Neuronal stem cell (in vitro differentiated cells): Measurements from ENCODE around the gene KRTAP4-5.

Source experiments
- DNase-seq: peaks from one replicate; pipeline ENCODE4 v3.0.0-alpha.2; 2013; ENCODE audit warnings: low spot score
- H2AFZ ChIP-seq: one replicate; pipeline ENCODE4 v1.6.1; 2013; ENCODE audit warnings: mild to moderate bottlenecking, low read length, inconsistent platforms
- H2AK5ac ChIP-seq: 2 replicates; pipeline ENCODE4 v1.6.1; 2013; ENCODE audit warnings: low read depth, mild to moderate bottlenecking, inconsistent platforms, low read length, moderate library complexity, mixed read lengths
- H2BK120ac ChIP-seq: 2 replicates; pipeline ENCODE4 v1.6.1; 2013; ENCODE audit warnings: low read depth, mild to moderate bottlenecking, inconsistent platforms, low read length, moderate library complexity, mixed read lengths
- H2BK12ac ChIP-seq: one replicate; pipeline ENCODE4 v1.6.1; 2013; ENCODE audit warnings: low read length, inconsistent platforms
- H2BK15ac ChIP-seq: 2 replicates; pipeline ENCODE4 v1.6.1; 2013; ENCODE audit warnings: mild to moderate bottlenecking, low read length, inconsistent platforms, mixed read lengths
- H2BK5ac ChIP-seq: one replicate; pipeline ENCODE4 v1.6.1; 2013; ENCODE audit warnings: inconsistent platforms, mild to moderate bottlenecking, low read length, moderate library complexity
- H3K14ac ChIP-seq: one replicate; pipeline ENCODE4 v1.6.1; 2013; ENCODE audit warnings: low read length, inconsistent platforms
- H3K18ac ChIP-seq: 2 replicates; pipeline ENCODE4 v1.6.1; 2013; ENCODE audit warnings: low read length, inconsistent platforms
- H3K23ac ChIP-seq: 2 replicates; pipeline ENCODE4 v1.6.1; 2013; ENCODE audit warnings: low read depth, mild to moderate bottlenecking, mixed read lengths, low read length, inconsistent platforms; ENCODE audit not compliant: poor library complexity
- H3K27ac ChIP-seq: replicated peaks from 3 replicates; pipeline ENCODE4 v1.5.1; 2013; ENCODE audit warnings: low read length, inconsistent platforms
- H3K27me3 ChIP-seq, 3 experiments: 2 replicates each; pipeline ENCODE4 v1.6.1; 2013; ENCODE audit warnings: low read length in 3 of 3, mild to moderate bottlenecking in 2 of 3, inconsistent platforms in 1 of 3, low read depth in 1 of 3, mixed read lengths in 1 of 3, moderate library complexity in 1 of 3; ENCODE audit not compliant: control insufficient read depth in 3 of 3, insufficient read depth in 3 of 3
- H3K36me3 ChIP-seq, 2 donors: replicated peaks in 1 of 2; 2 replicates each; pipeline ENCODE4 v1.6.1; 2013; ENCODE audit warnings: low read length in 2 of 2; ENCODE audit not compliant: control insufficient read depth in 2 of 2, insufficient read depth in 2 of 2
- H3K4ac ChIP-seq: 2 replicates; pipeline ENCODE4 v1.6.1; 2013; ENCODE audit warnings: inconsistent platforms, mild to moderate bottlenecking, low read length, moderate library complexity
- H3K4me1 ChIP-seq, 2 donors: 1 replicate in 1 of 2; 2 replicates in 1 of 2; pipeline ENCODE4 v1.6.1; 2013; ENCODE audit warnings: low read length in 2 of 2, low read depth in 1 of 2; ENCODE audit not compliant: control insufficient read depth in 2 of 2, insufficient read depth in 1 of 2
- H3K4me2 ChIP-seq: one replicate; pipeline ENCODE4 v1.6.1; 2013; ENCODE audit warnings: mild to moderate bottlenecking, low read length, inconsistent platforms; ENCODE audit not compliant: insufficient read depth, poor library complexity, severe bottlenecking
- H3K4me3 ChIP-seq, 2 donors: 2 replicates each; pipeline ENCODE4 v1.5.1; 2013; ENCODE audit warnings: low read length in 2 of 2, mild to moderate bottlenecking in 2 of 2, inconsistent platforms in 1 of 2, moderate library complexity in 1 of 2
- H3K79me1 ChIP-seq: one replicate; pipeline ENCODE4 v1.6.1; 2013; ENCODE audit warnings: low read depth, mild to moderate bottlenecking, inconsistent platforms, low read length, moderate library complexity
- H3K9ac ChIP-seq: one replicate; pipeline ENCODE4 v1.6.1; 2013; ENCODE audit warnings: mild to moderate bottlenecking, low read depth, low read length, inconsistent platforms; ENCODE audit not compliant: poor library complexity
- H3K9me3 ChIP-seq, 2 donors: replicated peaks in 1 of 2; 2 replicates each; pipeline versions ENCODE3 to v1.6.1; 2013; ENCODE audit warnings: low read length in 2 of 2, mild to moderate bottlenecking in 2 of 2, inconsistent platforms in 1 of 2, low read depth in 1 of 2, mixed read lengths in 1 of 2, moderate library complexity in 1 of 2; ENCODE audit not compliant: control insufficient read depth in 2 of 2, insufficient read depth in 1 of 2
- H4K8ac ChIP-seq: one replicate; pipeline ENCODE4 v1.6.1; 2013; ENCODE audit warnings: low read depth, mild to moderate bottlenecking, inconsistent platforms, low read length, moderate library complexity
- H4K91ac ChIP-seq: one replicate; pipeline ENCODE4 v1.6.1; 2013; ENCODE audit warnings: low read length, low read depth, mild to moderate bottlenecking, inconsistent platforms; ENCODE audit not compliant: poor library complexity
- WGBS, 2 donors: extraction: QIAGEN DNeasy Blood & Tissue Kit; methylation state at CpG; one replicate each; pipeline ENCODE4 v1.1.7; 2013; ENCODE audit warnings: missing lambda C conversion rate in 2 of 2, mixed read lengths in 1 of 2; ENCODE audit not compliant: insufficient read length in 2 of 2, insufficient replicate concordance in 1 of 2; ENCODE audit errors: extremely low coverage in 2 of 2; 5-methylcytosine and 5-hydroxymethylcytosine counted together

KRTAP4-5 gene

GRCh38 chr17:41186872-41187271, 37.2 kb upstream of the KRTAP4-5 start:
- Histone ChIP-seq H2BK15ac (no peak overlapping the region), H2BK12ac (no peak overlapping the region), H3K4ac (no peak overlapping the region), H3K4me3 (no peak overlapping the region), H3K36me3 (no peaks in the 10 kb centered on the region), H2AK5ac (no peak overlapping the region), H3K27ac (no peak overlapping the region), H3K4me1 (peaks cover 0 to 2% of the 10 kb centered on the region in 2 donors), H3K14ac (no peak overlapping the region), H3K4me2 (no peak overlapping the region), H2AFZ (no peak overlapping the region), H4K8ac (no peak overlapping the region), H3K18ac (peak overlapping the region; percentile 52), H2BK120ac (no peak overlapping the region), H4K91ac (no peak overlapping the region), H3K23ac (no peak overlapping the region), H3K9me3 (no peaks in the 10 kb centered on the region), H2BK5ac (no peak overlapping the region), H3K27me3 (no peaks in the 10 kb centered on the region), H3K9ac (no peak overlapping the region), H3K79me1 (no peaks in the 10 kb centered on the region)
- no peak for DNase-seq
- no CpG with 5 or more reads among the region's 2 CpGs for WGBS, 2 donors

GRCh38 chr17:41185001-41185400, 35.4 kb upstream of the KRTAP4-5 start:
- Histone ChIP-seq H3K18ac (no peak overlapping the region), H3K4me3 (no peak overlapping the region), H3K79me1 (no peaks in the 10 kb centered on the region), H2BK15ac (no peak overlapping the region), H3K4me2 (no peak overlapping the region), H2BK5ac (no peak overlapping the region), H2BK12ac (no peak overlapping the region), H2AK5ac (no peak overlapping the region), H3K27me3 (no peaks in the 10 kb centered on the region), H3K14ac (no peak overlapping the region), H3K4me1 (peaks cover 0 to 2% of the 10 kb centered on the region in 2 donors), H3K4ac (no peak overlapping the region), H2AFZ (no peak overlapping the region), H4K91ac (no peak overlapping the region), H3K23ac (no peak overlapping the region), H3K27ac (no peak overlapping the region), H4K8ac (no peak overlapping the region), H3K36me3 (no peaks in the 10 kb centered on the region), H3K9me3 (no peaks in the 10 kb centered on the region), H3K9ac (no peak overlapping the region), H2BK120ac (no peak overlapping the region)
- DNase-seq: no peak
- no CpG with 5 or more reads among the region's 1 CpG for WGBS, 2 donors

GRCh38 chr17:41184480-41184961, 34.9 kb upstream of the KRTAP4-5 start, which contains the start of gene KRTAP4-1:
TSS of gene KRTAP4-1 (minus strand) at chr17:41184911. CDS start at chr17:41184854, 57 bp downstream.
- no peak within 1 kb of the TSS for H4K91ac ChIP-seq
- H3K18ac ChIP-seq: peak within 1 kb of the TSS; percentile 21
- H3K4me3 ChIP-seq: no peak within 1 kb of the TSS
- no peaks in the 10 kb centered on the region for H3K79me1 ChIP-seq
- no peak within 1 kb of the TSS for H2BK15ac ChIP-seq
- no peak within 1 kb of the TSS for H3K23ac ChIP-seq
- no peaks in the 10 kb centered on the region for H3K36me3 ChIP-seq
- no peak within 1 kb of the TSS for H3K4me2 ChIP-seq
- peak within 1 kb of the TSS; percentile 30 for H3K9ac ChIP-seq
- no peak within 1 kb of the TSS for H2AK5ac ChIP-seq
- WGBS, 2 donors: no CpG with 5 or more reads among the region's 9 CpGs
- peaks cover 0 to 2% of the 10 kb centered on the region in 2 donors for H3K4me1 ChIP-seq
- H3K27ac ChIP-seq: no peak within 1 kb of the TSS
- no peak within 1 kb of the TSS for H2BK120ac ChIP-seq
- no peak within 1 kb of the TSS for H3K4ac ChIP-seq
- no peak for DNase-seq
- no peak within 1 kb of the TSS for H3K14ac ChIP-seq
- no peaks in the 10 kb centered on the region for H3K9me3 ChIP-seq
- H2BK12ac ChIP-seq: no peak within 1 kb of the TSS
- H3K27me3 ChIP-seq: no peaks in the 10 kb centered on the region
- no peak within 1 kb of the TSS for H2AFZ ChIP-seq
- no peak within 1 kb of the TSS for H4K8ac ChIP-seq
- no peak within 1 kb of the TSS for H2BK5ac ChIP-seq

GRCh38 chr17:41178843-41179616, 29.4 kb upstream of the KRTAP4-5 start:
- Histone ChIP-seq H3K23ac (no peak overlapping the region), H2AFZ (no peak overlapping the region), H3K9ac (no peak overlapping the region), H2BK5ac (no peak overlapping the region), H2BK15ac (no peak overlapping the region), H4K8ac (no peak overlapping the region), H3K9me3 (no peaks in the 10 kb centered on the region), H3K4me1 (no peaks in the 10 kb centered on the region), H3K4ac (no peak overlapping the region), H3K18ac (no peak overlapping the region), H3K27me3 (peaks cover 0 to 10% (median 0%) of the 10 kb centered on the region in 3 experiments), H2BK12ac (no peak overlapping the region), H3K36me3 (no peaks in the 10 kb centered on the region), H3K14ac (no peak overlapping the region), H2AK5ac (no peak overlapping the region), H3K4me3 (no peak overlapping the region), H2BK120ac (no peak overlapping the region), H3K27ac (no peak overlapping the region), H4K91ac (no peak overlapping the region), H3K4me2 (no peak overlapping the region), H3K79me1 (no peaks in the 10 kb centered on the region)
- WGBS, 2 donors: no CpG with 5 or more reads among the region's 1 CpG
- no peak for DNase-seq
